Left lung (tissue), 10 donors: ENCODE results near the gene GNA12. TPM values are rescaled to one million over a fixed set of nuclear protein-coding genes. Genes with fewer than 3 reads are reported as not detected.

Experiments used
- ATAC-seq: fragments of 200-7000 bp; cut with Tn5 transposase; one replicate; pipeline ENCODE4 v1.9.1; 2020; ENCODE audit warnings: moderate library complexity
- DNase-seq, 4 donors: peaks; one replicate each; pipeline ENCODE4 v3.0.0-alpha.2; 2013 to 2020
- H3K27ac ChIP-seq, 2 donors: fragments of 200-600 bp; sonication (generic) in 1 of 2; one replicate each; pipeline versions ENCODE4 v1.5.0 to v1.8.0; 2020 to 2021
- H3K27me3 ChIP-seq, 2 donors: fragments of 200-600 bp; sonication (generic) in 1 of 2; one replicate each; pipeline versions ENCODE4 v1.5.0 to v1.8.0; 2020 to 2021
- H3K36me3 ChIP-seq, 2 donors: fragments of 200-600 bp; sonication (generic) in 1 of 2; one replicate each; pipeline versions ENCODE4 v1.5.0 to v1.8.0; 2020 to 2021
- H3K4me1 ChIP-seq, 2 donors: fragments of 200-600 bp; one replicate each; pipeline ENCODE4 v1.8.0; 2021
- H3K4me3 ChIP-seq, 2 donors: fragments of 200-600 bp; sonication (generic) in 1 of 2; one replicate each; pipeline versions ENCODE4 v1.5.0 to v1.8.0; 2020 to 2021; ENCODE audit warnings: mild to moderate bottlenecking in 1 of 2
- H3K9me3 ChIP-seq, 2 donors: fragments of 200-600 bp; sonication (generic) in 1 of 2; one replicate each; pipeline versions ENCODE4 v1.5.0 to v1.8.0; 2020 to 2021
- intact Hi-C, 2 donors: fragments of 100-400 bp; cut with DNase I; formaldehyde crosslinking; loops; one replicate each; pipeline versions ENCODE4 v1.11.2 to v1.14.2; 2022
- polyA plus RNA-seq, 6 donors: library from polyadenylated mRNA; unstranded; fragments of 120-200 nt; gene quantifications; one replicate each; pipeline ENCODE4 v1.2.1, GENCODE V29; 2013; ENCODE audit not compliant: insufficient read length in 6 of 6
- total RNA-seq, 2 donors: library from RNA; stranded (reverse); fragmentation: NEBNext Ultra II Directional; extraction: Animal tissue kit (Norgen Biotek cat#: 25700); gene quantifications; one replicate each; pipeline ENCODE4 v1.2.1, GENCODE V29; 2021
- TF ChIP-seq, protein P1 (sequence below), 2 donors: fragments of 200-600 bp; sonication (generic) in 1 of 2; IDR thresholded peaks; one replicate each; pipeline versions ENCODE4 v1.5.0 to v1.8.0; 2021; ENCODE audit warnings: antibody characterized with exemption in 2 of 2
- donor health status: DM: no; HTN: yes; CAD: no.
- donor health status: DM: no; HTN: no; CAD: no.

Gene GNA12
- total and polyA plus RNA-seq, 8 donors, result 48.7 to 67.5 (median 55.1) TPM

DNA sequence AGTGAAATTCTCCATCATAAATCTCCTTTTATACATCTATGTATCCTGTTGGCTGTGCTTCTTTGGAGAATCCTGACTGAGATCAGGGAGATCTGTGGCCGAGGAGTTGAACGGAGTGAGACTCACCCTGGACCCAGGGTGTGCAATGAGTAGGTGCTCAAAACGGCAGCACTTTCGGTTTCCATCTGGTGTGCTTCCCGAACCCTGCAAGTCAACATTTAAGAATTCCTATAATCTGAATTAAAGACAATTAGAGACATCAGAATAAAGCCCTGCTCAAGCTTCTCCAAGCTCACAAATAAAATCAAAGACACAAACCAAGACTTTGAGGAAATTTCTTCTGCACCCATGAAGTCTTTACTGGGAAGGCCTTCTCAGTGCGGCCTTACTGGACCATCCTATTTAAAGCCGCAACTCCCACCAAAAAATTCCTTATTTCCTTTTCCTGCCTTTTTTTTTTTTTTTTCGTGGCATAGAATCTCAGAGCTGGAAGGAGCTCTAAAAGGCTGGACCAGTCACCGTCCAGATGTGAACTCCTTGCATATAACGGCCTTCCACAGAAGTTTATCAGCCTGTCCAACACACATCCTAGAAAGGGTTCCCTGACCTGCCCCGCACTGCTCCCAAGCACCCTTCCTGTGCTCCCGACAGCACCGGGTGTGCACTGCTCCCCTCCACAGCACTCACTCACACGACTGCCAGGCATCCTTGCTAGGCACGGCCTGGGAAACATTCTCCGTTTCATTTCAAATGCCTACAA is 29.7 kb downstream of the GNA12 start:
- TF ChIP-seq, protein P1, sequence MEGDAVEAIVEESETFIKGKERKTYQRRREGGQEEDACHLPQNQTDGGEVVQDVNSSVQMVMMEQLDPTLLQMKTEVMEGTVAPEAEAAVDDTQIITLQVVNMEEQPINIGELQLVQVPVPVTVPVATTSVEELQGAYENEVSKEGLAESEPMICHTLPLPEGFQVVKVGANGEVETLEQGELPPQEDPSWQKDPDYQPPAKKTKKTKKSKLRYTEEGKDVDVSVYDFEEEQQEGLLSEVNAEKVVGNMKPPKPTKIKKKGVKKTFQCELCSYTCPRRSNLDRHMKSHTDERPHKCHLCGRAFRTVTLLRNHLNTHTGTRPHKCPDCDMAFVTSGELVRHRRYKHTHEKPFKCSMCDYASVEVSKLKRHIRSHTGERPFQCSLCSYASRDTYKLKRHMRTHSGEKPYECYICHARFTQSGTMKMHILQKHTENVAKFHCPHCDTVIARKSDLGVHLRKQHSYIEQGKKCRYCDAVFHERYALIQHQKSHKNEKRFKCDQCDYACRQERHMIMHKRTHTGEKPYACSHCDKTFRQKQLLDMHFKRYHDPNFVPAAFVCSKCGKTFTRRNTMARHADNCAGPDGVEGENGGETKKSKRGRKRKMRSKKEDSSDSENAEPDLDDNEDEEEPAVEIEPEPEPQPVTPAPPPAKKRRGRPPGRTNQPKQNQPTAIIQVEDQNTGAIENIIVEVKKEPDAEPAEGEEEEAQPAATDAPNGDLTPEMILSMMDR (IDR thresholded peaks at IDR 0.05), result no peak
- Histone ChIP-seq H3K9me3 (no peaks in the 10 kb centered on the region), H3K27ac (no peak overlapping the region), H3K4me3 (no peak overlapping the region), H3K27me3 (no peaks in the 10 kb centered on the region), H3K36me3 (no peaks in the 10 kb centered on the region), H3K4me1 (peaks cover 0 to 35% of the 10 kb centered on the region in 2 donors)
- no peak for DNase-seq
- intact Hi-C loops, result no loop called here
- ATAC-seq, result no peak

- ATAC-seq, result no peak
These were observed 30.5 kb downstream of the GNA12 start for GRCh38 chr7:2813350-2814185.

DNA sequence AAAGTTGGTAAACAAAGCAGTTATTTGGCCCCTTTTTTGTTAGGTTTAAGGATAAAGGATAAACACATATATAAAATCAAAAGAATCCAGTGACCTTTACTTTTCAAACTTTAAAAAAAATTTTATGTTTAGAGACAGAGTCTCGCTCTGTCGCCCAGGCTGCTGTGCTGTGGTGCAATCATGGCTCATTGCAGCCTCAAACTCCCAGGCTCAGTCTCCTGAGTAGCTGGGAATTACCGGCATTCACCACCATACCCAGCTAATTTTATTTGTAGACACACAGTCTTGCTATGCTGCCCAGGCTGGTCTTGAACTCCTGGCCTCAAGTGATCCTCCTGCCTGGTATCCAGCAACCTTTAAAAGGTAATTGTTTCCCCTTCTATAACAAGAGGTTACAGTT is 31.3 kb downstream of the GNA12 start:
- H3K4me1 ChIP-seq, result peaks cover 0 to 43% of the 10 kb centered on the region in 2 donors
- DNase-seq (no peak), ATAC-seq (no peak)
- no peak overlapping the region for H3K27ac ChIP-seq
- TF ChIP-seq, protein P1 (IDR thresholded peaks at IDR 0.05), result no peak
- H3K4me3 ChIP-seq, result no peak overlapping the region
- intact Hi-C loops, result no loop called here
- H3K36me3 ChIP-seq, result no peaks in the 10 kb centered on the region
- H3K9me3 ChIP-seq, result no peaks in the 10 kb centered on the region
- H3K27me3 ChIP-seq, result no peaks in the 10 kb centered on the region

More at GRCh38 chr7:2813350-2814185, 30.5 kb downstream of the GNA12 start:
- H3K9me3 ChIP-seq, result no peaks in the 10 kb centered on the region
- H3K4me1 ChIP-seq, result peaks cover 0 to 36% of the 10 kb centered on the region in 2 donors
- DNase-seq, result peak in 1 of 4 donors; percentile 72
- H3K4me3 ChIP-seq, result no peak overlapping the region
- intact Hi-C loops, result no loop called here
- no peak overlapping the region for H3K27ac ChIP-seq
- H3K27me3 ChIP-seq, result no peaks in the 10 kb centered on the region
- no peaks in the 10 kb centered on the region for H3K36me3 ChIP-seq
- TF ChIP-seq, protein P1 (IDR thresholded peaks at IDR 0.05), result no peak

GRCh38 chr7:2812114-2812487 is 32.0 kb downstream of the GNA12 start:
- no peaks in the 10 kb centered on the region for H3K36me3 ChIP-seq
- H3K9me3 ChIP-seq, result no peaks in the 10 kb centered on the region
- TF ChIP-seq, protein P1 (IDR thresholded peaks at IDR 0.05), result no peak
- peak overlapping the region; percentile 33 to 43 for H3K27ac ChIP-seq
- peak overlapping the region in 1 of 2 donors; percentile 16 for H3K4me3 ChIP-seq
- intact Hi-C loops, result no loop called here
- H3K27me3 ChIP-seq, result no peaks in the 10 kb centered on the region
- peak; percentile 33 for ATAC-seq
- H3K4me1 ChIP-seq, result peaks cover 0 to 46% of the 10 kb centered on the region in 2 donors
- DNase-seq, result no peak
